GM12875 (cell line): ENCODE data around the gene PTPN20.

ENCODE experiments used
- H3K4me3 ChIP-seq: one replicate; pipeline ENCODE4 v1.5.1; 2011; ENCODE audit warnings: low read depth, low read length, control low read depth
- CTCF ChIP-seq: IDR thresholded peaks from 2 replicates; pipeline ENCODE4 v1.5.1; 2011; ENCODE audit warnings: low read depth, mild to moderate bottlenecking, control low read depth, inconsistent platforms, low read length, moderate library complexity, borderline replicate concordance; ENCODE audit not compliant: insufficient read depth

PTPN20 gene

DNA sequence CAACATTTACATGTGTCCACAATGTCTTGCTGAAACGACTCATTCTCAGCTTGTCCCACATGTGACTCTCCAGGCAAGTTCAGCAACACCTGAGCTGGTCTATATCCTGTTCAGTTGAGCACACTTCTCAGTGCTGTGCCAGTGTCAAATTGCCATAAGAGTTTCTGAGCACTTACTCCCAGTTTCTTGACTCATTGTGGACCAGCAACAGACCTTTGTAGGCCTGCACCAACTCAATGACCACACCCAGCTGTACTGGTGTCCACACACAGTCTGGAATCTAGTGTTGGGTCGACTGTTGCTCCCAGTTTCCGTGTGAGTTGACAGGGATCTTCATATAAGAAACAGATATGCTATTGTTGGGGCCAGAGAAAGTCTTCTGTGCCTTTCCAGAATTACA, 88.0 kb downstream of the PTPN20 start:
- H3K4me3 ChIP-seq, result no peak overlapping the region
- TF ChIP-seq CTCF, result no peak

DNA sequence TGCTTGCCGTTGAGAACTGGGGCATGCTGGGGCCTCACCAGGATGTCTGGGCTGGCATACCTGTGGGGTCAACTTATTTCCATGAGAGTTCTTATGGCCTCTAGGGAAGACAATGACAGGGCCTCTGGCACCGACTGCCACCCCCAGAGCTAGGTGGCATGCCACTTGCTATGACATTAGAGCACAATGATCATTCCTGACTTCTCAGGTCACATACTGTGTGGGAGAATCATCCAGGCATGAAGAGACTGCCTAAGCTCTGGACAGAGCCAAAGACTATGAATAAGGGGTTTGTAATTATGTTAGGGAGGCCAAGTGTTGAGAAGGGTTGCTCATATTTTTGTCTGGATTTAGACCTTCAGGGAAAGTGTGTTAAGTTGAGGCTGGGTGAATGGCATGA, 97.5 kb downstream of the PTPN20 start:
- no peak for TF ChIP-seq CTCF
- H3K4me3 ChIP-seq, result no peak overlapping the region

DNA sequence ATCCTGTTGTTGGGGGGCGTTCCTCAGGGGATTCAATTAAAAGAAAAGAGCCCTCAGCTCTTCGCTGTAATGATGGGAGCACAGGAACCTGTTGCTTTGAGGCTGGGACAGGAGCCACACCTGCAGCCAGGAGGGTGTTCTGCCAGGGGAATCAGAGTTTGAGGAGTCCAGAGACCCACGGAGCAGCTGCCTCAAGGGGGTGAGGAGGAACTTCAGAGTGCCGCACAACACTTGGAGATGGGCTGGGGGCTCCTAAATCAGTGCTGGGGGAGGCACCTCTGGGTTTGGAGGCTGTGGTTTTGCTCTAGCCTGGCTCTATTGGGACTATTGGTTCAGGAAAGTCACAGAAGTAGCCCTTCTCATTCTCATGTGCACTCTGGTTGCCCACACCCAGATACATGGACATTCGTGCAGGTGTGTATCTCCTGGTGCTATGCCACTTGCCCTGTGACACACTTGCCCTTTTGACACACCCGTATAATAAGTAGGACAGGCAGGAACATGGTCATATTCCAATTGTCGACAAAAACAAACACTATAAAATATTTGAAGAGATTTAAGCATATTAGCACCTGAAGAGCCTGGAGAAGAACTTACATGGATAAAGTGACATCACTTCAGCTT, 98.1 kb downstream of the PTPN20 start:
- TF ChIP-seq CTCF, result no peak
- H3K4me3 ChIP-seq, result no peak overlapping the region

DNA sequence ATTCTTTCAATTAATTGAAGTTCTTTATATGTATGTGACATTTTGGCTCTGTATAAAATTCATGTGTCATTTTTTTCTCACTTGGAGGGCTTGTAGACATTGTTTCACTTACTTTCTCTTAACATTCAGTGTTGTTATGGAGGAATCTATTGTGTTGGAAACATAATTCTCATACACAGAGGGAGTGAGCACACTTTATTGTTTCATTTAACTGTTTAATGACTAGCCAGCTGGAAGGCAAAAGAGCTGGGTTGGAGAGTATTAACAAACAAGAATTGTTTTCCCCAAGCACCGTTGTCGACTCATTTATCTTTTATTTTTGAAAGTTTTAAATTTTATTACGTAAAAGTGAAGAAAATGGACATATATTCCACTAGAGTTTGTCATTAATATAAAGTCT, 98.8 kb downstream of the PTPN20 start:
- no peak for TF ChIP-seq CTCF
- H3K4me3 ChIP-seq, result no peak overlapping the region

- TF ChIP-seq CTCF, result no peak
- H3K4me3 ChIP-seq, result no peak overlapping the region
Observed at GRCh38 chr10:47012214-47012613, 101.0 kb downstream of the PTPN20 start.

DNA sequence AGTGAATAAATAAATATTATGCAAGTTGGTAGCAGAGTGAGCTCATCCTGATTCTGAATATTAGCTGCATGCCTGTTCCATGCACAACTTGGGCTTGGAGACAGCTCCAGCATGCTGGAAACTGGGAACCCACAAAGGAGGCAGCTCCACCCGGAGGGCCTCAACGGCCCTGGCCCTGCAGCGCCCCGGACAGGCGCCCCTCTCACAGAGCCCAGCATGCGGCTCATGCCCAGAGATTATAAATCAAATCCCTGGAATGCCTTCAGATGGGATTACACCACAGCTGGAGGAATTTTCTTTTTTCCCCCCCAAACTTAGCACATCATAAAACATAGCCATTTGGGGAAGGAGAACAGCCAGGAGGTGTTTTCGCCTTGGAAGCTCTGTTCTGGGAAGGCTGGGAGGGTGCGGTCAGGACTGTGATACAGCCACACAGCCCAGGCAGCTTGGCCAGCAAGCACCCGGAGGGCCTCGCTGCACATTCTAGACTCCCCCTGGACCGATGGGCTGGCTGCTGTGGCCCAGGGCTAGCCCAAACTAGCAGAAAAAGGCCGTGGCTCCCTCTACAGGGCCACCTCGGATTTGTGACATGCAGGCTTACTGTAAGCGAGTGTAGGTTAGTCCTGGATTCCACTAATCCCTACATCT, 102.4 kb downstream of the PTPN20 start:
- no peak overlapping the region for H3K4me3 ChIP-seq
- TF ChIP-seq CTCF, result no peak

GRCh38 chr10:47015404-47015803, 104.2 kb downstream of the PTPN20 start:
- TF ChIP-seq CTCF, result no peak
- H3K4me3 ChIP-seq, result no peak overlapping the region
